Effector memory CD8-positive, alpha-beta T cell (primary cell): Measurements from ENCODE around the gene PPM1D.

Experiments used
- ATAC-seq: fragments of 150-1000 bp; cut with Tn5 transposase; replicated peaks from 2 replicates; pipeline ENCODE4 v1.10.0; 2021; ENCODE audit warnings: mild to moderate bottlenecking, moderate library complexity
- DNase-seq, 3 experiments: peaks; one replicate each; pipeline ENCODE4 v3.0.0; 2021
- H3K27ac Mint-ChIP-seq, 2 donors: one replicate each; pipeline ENCODE4 v1.8.0; 2022; ENCODE audit warnings: mild to moderate bottlenecking in 2 of 2, mixed read lengths in 2 of 2, moderate library complexity in 2 of 2
- H3K27me3 Mint-ChIP-seq, 2 donors: one replicate each; pipeline ENCODE4 v1.8.0; 2022; ENCODE audit warnings: mixed read lengths in 2 of 2
- H3K36me3 Mint-ChIP-seq: one replicate; pipeline ENCODE4 v1.8.0; 2022; ENCODE audit warnings: mild to moderate bottlenecking, moderate library complexity, mixed read lengths; ENCODE audit not compliant: insufficient read depth
- H3K4me1 Mint-ChIP-seq, 2 donors: one replicate each; pipeline ENCODE4 v1.8.0; 2022; ENCODE audit warnings: low read depth in 2 of 2, mixed read lengths in 2 of 2
- H3K4me3 Mint-ChIP-seq, 2 donors: one replicate each; pipeline ENCODE4 v1.8.0; 2022; ENCODE audit warnings: mild to moderate bottlenecking in 2 of 2, mixed read lengths in 2 of 2, moderate library complexity in 2 of 2
- H3K9me3 Mint-ChIP-seq, 2 donors: one replicate each; pipeline ENCODE4 v1.8.0; 2022; ENCODE audit warnings: mixed read lengths in 2 of 2

Gene PPM1D

GRCh38 chr17:60615108-60615507 is 15.1 kb downstream of the PPM1D start:
- no peak for ATAC-seq
- DNase-seq, result no peak
- H3K27ac Mint-ChIP-seq, result no peak overlapping the region
- H3K4me3 Mint-ChIP-seq, result no peak overlapping the region
- H3K9me3 Mint-ChIP-seq, result no peaks in the 10 kb centered on the region
- H3K4me1 Mint-ChIP-seq, result peaks cover 16 to 42% of the 10 kb centered on the region in 2 donors
- H3K36me3 Mint-ChIP-seq, result no peaks in the 10 kb centered on the region
- H3K27me3 Mint-ChIP-seq, result no peaks in the 10 kb centered on the region

GRCh38 chr17:60615840-60616239 is 15.8 kb downstream of the PPM1D start:
- Mint-ChIP-seq H3K9me3 (no peaks in the 10 kb centered on the region), H3K27ac (peak overlapping the region in 1 of 2 donors; percentile 49), H3K27me3 (no peaks in the 10 kb centered on the region), H3K4me1 (peaks cover 19 to 40% of the 10 kb centered on the region in 2 donors), H3K36me3 (no peaks in the 10 kb centered on the region), H3K4me3 (no peak overlapping the region)
- ATAC-seq (no peak), DNase-seq (no peak)

GRCh38 chr17:60618080-60618479 is 18.1 kb downstream of the PPM1D start:
- H3K9me3 Mint-ChIP-seq, result no peaks in the 10 kb centered on the region
- H3K4me3 Mint-ChIP-seq, result no peak overlapping the region
- no peaks in the 10 kb centered on the region for H3K27me3 Mint-ChIP-seq
- no peak for ATAC-seq
- peaks cover 6% of the 10 kb centered on the region for H3K36me3 Mint-ChIP-seq
- no peak for DNase-seq
- peaks cover 16 to 36% of the 10 kb centered on the region in 2 donors for H3K4me1 Mint-ChIP-seq
- H3K27ac Mint-ChIP-seq, result peak overlapping the region in 1 of 2 donors; percentile 78

GRCh38 chr17:60618854-60619526 is 19.0 kb downstream of the PPM1D start:
- no peak for DNase-seq
- Mint-ChIP-seq H3K4me3 (no peak overlapping the region), H3K27ac (no peak overlapping the region), H3K27me3 (no peaks in the 10 kb centered on the region), H3K36me3 (peaks cover 10% of the 10 kb centered on the region), H3K4me1 (peaks cover 16 to 36% of the 10 kb centered on the region in 2 donors), H3K9me3 (no peaks in the 10 kb centered on the region)
- ATAC-seq, result no peak

GRCh38 chr17:60622961-60623360 is 23.0 kb downstream of the PPM1D start:
- ATAC-seq, result no peak
- Mint-ChIP-seq H3K9me3 (no peaks in the 10 kb centered on the region), H3K4me1 (peaks cover 11 to 24% of the 10 kb centered on the region in 2 donors), H3K36me3 (peaks cover 34% of the 10 kb centered on the region), H3K4me3 (no peak overlapping the region), H3K27me3 (no peaks in the 10 kb centered on the region), H3K27ac (no peak overlapping the region)
- DNase-seq, result no peak

- Mint-ChIP-seq H3K4me1 (peaks cover 12 to 25% of the 10 kb centered on the region in 2 donors), H3K27ac (no peak overlapping the region), H3K9me3 (no peaks in the 10 kb centered on the region), H3K36me3 (peaks cover 38% of the 10 kb centered on the region), H3K4me3 (no peak overlapping the region), H3K27me3 (no peaks in the 10 kb centered on the region)
- DNase-seq (no peak), ATAC-seq (no peak)
These were observed 23.4 kb downstream of the PPM1D start for GRCh38 chr17:60623415-60623814.

- no peak overlapping the region for H3K27ac Mint-ChIP-seq
- ATAC-seq (no peak), DNase-seq (no peak)
- H3K4me1 Mint-ChIP-seq, result peaks cover 5 to 8% of the 10 kb centered on the region in 2 donors
- no peak overlapping the region for H3K4me3 Mint-ChIP-seq
- peaks cover 46% of the 10 kb centered on the region for H3K36me3 Mint-ChIP-seq
- no peaks in the 10 kb centered on the region for H3K9me3 Mint-ChIP-seq
- H3K27me3 Mint-ChIP-seq, result no peaks in the 10 kb centered on the region
These were observed 27.1 kb downstream of the PPM1D start for GRCh38 chr17:60627124-60627523.

GRCh38 chr17:60628252-60628889 is 28.4 kb downstream of the PPM1D start:
- no peak overlapping the region for H3K4me3 Mint-ChIP-seq
- H3K27ac Mint-ChIP-seq, result peak overlapping the region in 1 of 2 donors; percentile 5
- DNase-seq, result no peak
- ATAC-seq, result no peak
- H3K27me3 Mint-ChIP-seq, result no peaks in the 10 kb centered on the region
- H3K36me3 Mint-ChIP-seq, result peaks cover 44% of the 10 kb centered on the region
- no peaks in the 10 kb centered on the region for H3K9me3 Mint-ChIP-seq
- H3K4me1 Mint-ChIP-seq, result peaks cover 2 to 5% of the 10 kb centered on the region in 2 donors

- ATAC-seq, result no peak
- Mint-ChIP-seq H3K9me3 (no peaks in the 10 kb centered on the region), H3K36me3 (peaks cover 43% of the 10 kb centered on the region), H3K27me3 (no peaks in the 10 kb centered on the region), H3K4me1 (peaks cover 2 to 5% of the 10 kb centered on the region in 2 donors), H3K27ac (peak overlapping the region in 1 of 2 donors; percentile 5), H3K4me3 (no peak overlapping the region)
- DNase-seq, result no peak
These were observed 29.1 kb downstream of the PPM1D start for GRCh38 chr17:60629120-60629519.

- no peaks in the 10 kb centered on the region for H3K9me3 Mint-ChIP-seq
- ATAC-seq (no peak), DNase-seq (no peak)
- peaks cover 45% of the 10 kb centered on the region for H3K36me3 Mint-ChIP-seq
- no peaks in the 10 kb centered on the region for H3K27me3 Mint-ChIP-seq
- H3K4me3 Mint-ChIP-seq, result no peak overlapping the region
- H3K4me1 Mint-ChIP-seq, result peaks cover 2 to 5% of the 10 kb centered on the region in 2 donors
- H3K27ac Mint-ChIP-seq, result peak overlapping the region in 1 of 2 donors; percentile 69
These were observed 30.4 kb downstream of the PPM1D start for GRCh38 chr17:60630352-60630751.

GRCh38 chr17:60631119-60631518 is 31.1 kb downstream of the PPM1D start:
- DNase-seq (no peak), ATAC-seq (no peak)
- peaks cover 2 to 5% of the 10 kb centered on the region in 2 donors for H3K4me1 Mint-ChIP-seq
- H3K9me3 Mint-ChIP-seq, result no peaks in the 10 kb centered on the region
- peaks cover 41% of the 10 kb centered on the region for H3K36me3 Mint-ChIP-seq
- H3K27me3 Mint-ChIP-seq, result no peaks in the 10 kb centered on the region
- no peak overlapping the region for H3K4me3 Mint-ChIP-seq
- peak overlapping the region in 1 of 2 donors; percentile 69 for H3K27ac Mint-ChIP-seq

GRCh38 chr17:60637683-60638082 is 37.7 kb downstream of the PPM1D start:
- Mint-ChIP-seq H3K9me3 (no peaks in the 10 kb centered on the region), H3K4me3 (no peak overlapping the region), H3K36me3 (peaks cover 29% of the 10 kb centered on the region), H3K27me3 (no peaks in the 10 kb centered on the region), H3K4me1 (peaks cover 5 to 11% of the 10 kb centered on the region in 2 donors), H3K27ac (no peak overlapping the region)
- DNase-seq, result no peak
- ATAC-seq, result no peak

- Mint-ChIP-seq H3K27ac (peak overlapping the region in 1 of 2 donors; percentile 71), H3K4me1 (peaks cover 5 to 11% of the 10 kb centered on the region in 2 donors), H3K9me3 (no peaks in the 10 kb centered on the region), H3K27me3 (no peaks in the 10 kb centered on the region), H3K4me3 (no peak overlapping the region), H3K36me3 (peaks cover 34% of the 10 kb centered on the region)
- no peak for ATAC-seq
- DNase-seq, result no peak
These were observed 39.0 kb downstream of the PPM1D start for GRCh38 chr17:60639019-60639330.

- no peaks in the 10 kb centered on the region for H3K27me3 Mint-ChIP-seq
- no peak for DNase-seq
- no peak for ATAC-seq
These were observed 40.5 kb downstream of the PPM1D start for GRCh38 chr17:60640503-60640902.

More at GRCh38 chr17:60640503-60640902, 40.5 kb downstream of the PPM1D start:
- peaks cover 26% of the 10 kb centered on the region for H3K36me3 Mint-ChIP-seq
- H3K27ac Mint-ChIP-seq, result no peak overlapping the region
- peaks cover 5 to 11% of the 10 kb centered on the region in 2 donors for H3K4me1 Mint-ChIP-seq
- no peak overlapping the region for H3K4me3 Mint-ChIP-seq
- no peaks in the 10 kb centered on the region for H3K9me3 Mint-ChIP-seq
